Measurements from ENCODE around the gene HNRNPAB. TPM values are rescaled to one million over a fixed set of nuclear protein-coding genes. Genes with fewer than 3 reads are reported as not detected.
A peak's percentile ranks its signal among the peaks of the same experiment; 100 is the strongest.
"Not testable (repeated sequence)": the region's sequence is repeated elsewhere in the genome, so short reads cannot be mapped to it uniquely, and the experiment has no call there.

HNRNPAB gene
- total and polyA plus RNA-seq, 7 donors = 74.1 to 243 (median 156) TPM

DNA sequence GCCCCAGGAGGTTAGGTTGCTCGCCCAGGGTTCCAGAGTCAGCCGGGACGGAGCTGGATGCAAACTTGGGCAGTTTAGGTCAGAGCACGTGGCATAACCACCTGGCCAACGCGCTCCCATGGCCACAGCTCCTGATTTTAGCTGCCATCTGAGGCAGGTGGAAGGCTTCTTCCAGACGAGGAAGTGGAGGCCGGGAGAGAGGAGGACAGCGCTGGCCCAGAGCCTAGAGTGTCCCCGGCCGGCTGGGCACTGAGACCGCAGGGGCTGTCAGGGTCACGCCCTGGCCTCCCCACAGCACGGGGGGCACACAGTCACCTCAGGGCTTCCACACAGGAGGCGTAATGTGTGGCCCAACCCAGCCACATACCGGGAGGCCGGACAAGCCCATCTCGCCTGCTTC, 44.4 kb downstream of the HNRNPAB start:
- 84 to 85% (median 85%) methylated on average over 18 of the region's 18 CpGs for WGBS, 3 donors
- no peak for ATAC-seq
- intact Hi-C loops (cut with DNase I) = no loop called here

DNA sequence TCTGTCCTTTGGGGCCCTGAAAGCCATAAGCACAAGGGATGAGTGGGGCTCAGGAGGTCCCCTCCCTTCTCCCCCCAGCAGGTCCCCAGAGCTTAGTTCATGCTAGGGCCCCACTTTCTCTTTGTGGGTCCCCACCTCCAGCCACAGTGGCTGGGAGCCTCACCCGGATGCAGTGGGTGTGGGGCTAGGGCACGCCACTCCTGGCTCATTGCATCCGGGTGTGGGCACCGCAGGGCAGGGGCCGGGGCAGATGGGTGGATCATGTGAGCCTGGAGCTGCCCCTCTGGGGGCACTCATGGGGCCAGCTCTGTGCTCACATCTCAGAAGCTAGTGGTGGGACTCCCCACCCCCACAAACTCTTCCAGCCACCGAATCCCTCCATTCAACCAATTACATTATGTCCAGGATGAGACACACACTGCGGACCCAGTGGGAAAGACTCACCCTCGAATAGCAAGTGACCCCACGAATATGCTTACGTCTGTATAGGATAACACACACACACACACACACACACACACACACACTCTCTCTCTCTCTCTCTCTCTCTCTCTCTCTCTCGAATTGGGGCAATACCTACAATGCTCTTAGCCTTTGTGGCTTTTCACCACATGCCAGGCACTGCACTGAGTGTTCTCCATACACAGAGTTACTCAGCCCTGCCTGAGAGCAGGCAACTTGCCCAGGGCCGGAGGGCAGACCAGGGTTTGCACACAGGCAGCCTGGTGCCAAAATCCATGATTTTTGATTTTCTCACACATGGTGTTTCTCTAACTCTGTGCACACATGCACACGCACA, 45.1 kb downstream of the HNRNPAB start:
- DNase-seq = no peak
- peak; percentile 41 to 64 (median 54) for ATAC-seq
- WGBS, 3 donors = 70 to 78% (median 73%) methylated on average over 13 of the region's 13 CpGs

More for the DNA sequence above, 44.4 kb downstream of the HNRNPAB start:
- no peaks in the 10 kb centered on the region for H3K27me3 ChIP-seq (ENCODE audit: insufficient read depth in 3 of 3, low read length in 2 of 3)
- H3K27ac ChIP-seq = no peak overlapping the region
- H3K4me1 ChIP-seq = no peaks in the 10 kb centered on the region
- no peak overlapping the region for H3K4me3 ChIP-seq
- no peak for DNase-seq
- H3K36me3 ChIP-seq (ENCODE audit: insufficient read depth in 1 of 2, low read depth in 1 of 2) = no peaks in the 10 kb centered on the region
- TF ChIP-seq, protein P1, sequence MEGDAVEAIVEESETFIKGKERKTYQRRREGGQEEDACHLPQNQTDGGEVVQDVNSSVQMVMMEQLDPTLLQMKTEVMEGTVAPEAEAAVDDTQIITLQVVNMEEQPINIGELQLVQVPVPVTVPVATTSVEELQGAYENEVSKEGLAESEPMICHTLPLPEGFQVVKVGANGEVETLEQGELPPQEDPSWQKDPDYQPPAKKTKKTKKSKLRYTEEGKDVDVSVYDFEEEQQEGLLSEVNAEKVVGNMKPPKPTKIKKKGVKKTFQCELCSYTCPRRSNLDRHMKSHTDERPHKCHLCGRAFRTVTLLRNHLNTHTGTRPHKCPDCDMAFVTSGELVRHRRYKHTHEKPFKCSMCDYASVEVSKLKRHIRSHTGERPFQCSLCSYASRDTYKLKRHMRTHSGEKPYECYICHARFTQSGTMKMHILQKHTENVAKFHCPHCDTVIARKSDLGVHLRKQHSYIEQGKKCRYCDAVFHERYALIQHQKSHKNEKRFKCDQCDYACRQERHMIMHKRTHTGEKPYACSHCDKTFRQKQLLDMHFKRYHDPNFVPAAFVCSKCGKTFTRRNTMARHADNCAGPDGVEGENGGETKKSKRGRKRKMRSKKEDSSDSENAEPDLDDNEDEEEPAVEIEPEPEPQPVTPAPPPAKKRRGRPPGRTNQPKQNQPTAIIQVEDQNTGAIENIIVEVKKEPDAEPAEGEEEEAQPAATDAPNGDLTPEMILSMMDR (IDR thresholded peaks at IDR 0.05) = no peak
- H3K9me3 ChIP-seq = no peaks in the 10 kb centered on the region

DNA sequence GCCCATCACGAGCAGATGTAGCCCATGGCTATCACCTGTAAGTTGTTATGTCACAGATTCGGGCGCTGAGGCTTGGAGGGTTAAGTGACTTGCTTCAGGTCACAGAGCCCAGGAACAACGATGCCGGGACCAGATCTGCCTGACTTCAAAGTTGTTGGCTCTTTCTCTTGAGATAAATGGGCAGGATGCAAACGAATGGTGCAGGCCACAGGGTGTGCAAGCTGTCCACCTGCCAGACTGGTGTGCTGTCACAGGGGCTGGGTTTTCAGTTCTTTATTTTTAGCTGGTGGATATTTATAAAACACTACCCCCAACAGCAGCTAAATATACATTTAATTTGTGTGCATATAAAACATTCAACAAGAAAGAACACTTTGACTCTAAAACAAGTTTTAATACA, 45.9 kb downstream of the HNRNPAB start:
- no peak for ATAC-seq
- H3K27me3 ChIP-seq (ENCODE audit: insufficient read depth in 3 of 3, low read length in 2 of 3) = no peaks in the 10 kb centered on the region
- H3K27ac ChIP-seq = no peak overlapping the region
- H3K36me3 ChIP-seq (ENCODE audit: insufficient read depth in 1 of 2, low read depth in 1 of 2) = no peaks in the 10 kb centered on the region
- H3K4me1 ChIP-seq = no peaks in the 10 kb centered on the region
- TF ChIP-seq, protein P1 (IDR thresholded peaks at IDR 0.05) = no peak
- no peaks in the 10 kb centered on the region for H3K9me3 ChIP-seq
- intact Hi-C loops (cut with DNase I) = no loop called here
- H3K4me3 ChIP-seq = no peak overlapping the region
- no peak for DNase-seq
- 53 to 76% (median 63%) methylated on average over 6 of the region's 6 CpGs for WGBS, 3 donors

More for the DNA sequence above, 45.1 kb downstream of the HNRNPAB start:
- Histone ChIP-seq H3K27me3 (ENCODE audit: insufficient read depth in 3 of 3, low read length in 2 of 3) (no peaks in the 10 kb centered on the region), H3K4me1 (no peaks in the 10 kb centered on the region), H3K27ac (no peak overlapping the region), H3K36me3 (ENCODE audit: insufficient read depth in 1 of 2, low read depth in 1 of 2) (no peaks in the 10 kb centered on the region), H3K4me3 (no peak overlapping the region), H3K9me3 (no peaks in the 10 kb centered on the region)
- intact Hi-C loops (cut with DNase I) = no loop called here
- TF ChIP-seq, protein P1 (IDR thresholded peaks at IDR 0.05) = no peak

DNA sequence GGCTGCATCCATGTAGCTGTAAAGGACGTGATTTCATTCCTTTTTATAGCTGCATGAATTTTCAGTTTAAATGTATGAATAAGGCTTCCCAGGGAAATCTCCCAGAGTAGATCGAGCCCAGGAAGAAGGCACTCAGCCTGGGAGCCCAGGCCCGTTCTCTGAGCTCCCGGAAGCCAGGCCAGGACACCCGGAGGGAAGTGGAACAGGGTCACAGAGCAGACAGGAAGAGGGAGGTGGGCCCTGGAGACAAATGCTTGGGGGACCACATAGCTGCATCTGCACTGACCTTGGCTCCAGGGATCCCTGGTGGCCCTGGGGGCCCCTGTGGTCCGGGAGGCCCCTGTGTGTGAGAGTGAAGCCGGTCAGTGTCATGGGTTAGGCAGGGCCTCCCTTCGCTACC, 47.9 kb downstream of the HNRNPAB start:
- intact Hi-C loops (cut with DNase I) = no loop called here
- H3K36me3 ChIP-seq (ENCODE audit: insufficient read depth in 1 of 2, low read depth in 1 of 2) = no peaks in the 10 kb centered on the region
- no peak overlapping the region for H3K4me3 ChIP-seq
- DNase-seq = no peak
- WGBS, 3 donors = 61 to 74% (median 72%) methylated on average over 8 of the region's 8 CpGs
- no peak overlapping the region for H3K27ac ChIP-seq
- H3K4me1 ChIP-seq = no peaks in the 10 kb centered on the region
- no peaks in the 10 kb centered on the region for H3K9me3 ChIP-seq
- H3K27me3 ChIP-seq (ENCODE audit: insufficient read depth in 3 of 3, low read length in 2 of 3) = no peaks in the 10 kb centered on the region
- no peak for ATAC-seq
- TF ChIP-seq, protein P1 (IDR thresholded peaks at IDR 0.05) = no peak

DNA sequence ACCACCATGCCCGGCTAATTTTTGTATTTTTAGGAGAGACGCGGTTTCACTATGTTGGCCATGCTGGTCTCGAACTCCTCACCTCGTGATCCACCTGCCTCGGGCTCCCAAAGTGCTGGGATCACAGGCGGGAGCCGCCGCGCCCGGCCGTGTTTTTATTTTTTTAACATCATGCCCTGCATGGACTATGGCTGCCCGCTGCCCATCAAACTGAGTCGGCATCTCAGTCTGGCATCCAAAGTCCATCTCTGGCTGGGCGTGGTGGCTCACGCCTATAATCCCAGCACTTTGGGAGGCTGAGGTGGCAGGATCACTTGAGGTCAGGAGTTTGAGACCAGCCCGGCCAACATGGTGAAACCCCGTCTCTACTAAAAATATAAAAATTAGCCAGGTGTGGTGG, 49.3 kb downstream of the HNRNPAB start:
- H3K4me3 ChIP-seq; H3K9me3 ChIP-seq; H3K27me3 ChIP-seq (ENCODE audit: insufficient read depth in 3 of 3, low read length in 2 of 3); H3K4me1 ChIP-seq; H3K36me3 ChIP-seq (ENCODE audit: insufficient read depth in 1 of 2, low read depth in 1 of 2); DNase-seq; intact Hi-C loops (cut with DNase I); ATAC-seq; H3K27ac ChIP-seq: not testable (repeated sequence)
- 88 to 93% (median 89%) methylated on average over 18 of the region's 18 CpGs for WGBS, 3 donors
